GM13976 (cell line): ENCODE measurements around the gene ARFGAP3.
A peak's percentile ranks its signal among the peaks of the same experiment; 100 is the strongest.
"Not testable (repeated sequence)": the region's sequence is repeated elsewhere in the genome, so short reads cannot be mapped to it uniquely, and the experiment has no call there.

Experiments used
- DNase-seq: peaks from one replicate; pipeline ENCODE4 v3.0.0; 2012; ENCODE audit warnings: low spot score
- CTCF ChIP-seq: IDR thresholded peaks from 2 replicates; pipeline ENCODE4 v1.5.1; 2012; ENCODE audit warnings: borderline replicate concordance, mild to moderate bottlenecking; ENCODE audit not compliant: insufficient read depth; ENCODE audit errors: extremely low read depth, missing control alignments, control extremely low read depth
- in situ Hi-C: fragments of 300-500 bp; cut with MboI; formaldehyde crosslinking; loops from one replicate; pipeline ENCODE4 v1.12.0; 2022; ENCODE audit warnings: low sequenced_read_pairs, mixed read lengths, inconsistent platforms; ENCODE audit not compliant: unreplicated experiment

The ARFGAP3 gene

GRCh38 chr22:42760806-42761565, 96.1 kb downstream of the ARFGAP3 start:
- no peak for TF ChIP-seq CTCF
- peak; percentile 54 for DNase-seq
- in situ Hi-C loops: no loop called here

- no peak for DNase-seq
- no peak for TF ChIP-seq CTCF
- in situ Hi-C loops: no loop called here
Observed at GRCh38 chr22:42758931-42759629, 98.0 kb downstream of the ARFGAP3 start.

GRCh38 chr22:42755553-42755952, 101.5 kb downstream of the ARFGAP3 start:
- in situ Hi-C loops, DNase-seq: not testable (repeated sequence)

- DNase-seq, in situ Hi-C loops: not testable (repeated sequence)
Observed at GRCh38 chr22:42755121-42755520, 102.0 kb downstream of the ARFGAP3 start.

GRCh38 chr22:42754658-42755057, 102.4 kb downstream of the ARFGAP3 start:
- TF ChIP-seq CTCF: no peak
- in situ Hi-C loops: no loop called here
- DNase-seq: no peak

GRCh38 chr22:42752912-42753311, 104.2 kb downstream of the ARFGAP3 start:
- TF ChIP-seq CTCF: no peak
- peak; percentile 79 for DNase-seq
- in situ Hi-C loops: no loop called here

GRCh38 chr22:42752230-42752746, 104.8 kb downstream of the ARFGAP3 start:
- DNase-seq: peak; percentile 52
- in situ Hi-C loops: no loop called here
- TF ChIP-seq CTCF: no peak

- in situ Hi-C loops: not testable (repeated sequence)
Observed at GRCh38 chr22:42750421-42750820, 106.7 kb downstream of the ARFGAP3 start.

More at GRCh38 chr22:42750421-42750820, 106.7 kb downstream of the ARFGAP3 start:
- DNase-seq: not testable (repeated sequence)
